ENCODE measurements around the gene NAV1.
"Not testable (repeated sequence)": the region's sequence is repeated elsewhere in the genome, so short reads cannot be mapped to it uniquely, and the experiment has no call there.

Gene NAV1

GRCh38 chr1:201538612-201539551 lies at the start of gene NAV1:
Gene NAV1 (plus strand): TSS chr1:201539127. CDS start chr1:201622885, 83,758 bp downstream.
- DNase-seq (ENCODE audit: low read depth in 2 of 2) = no peak

GRCh38 chr1:201489643-201490261 lies 49.2 kb upstream of the NAV1 start:
- no peak for DNase-seq (ENCODE audit: low read depth in 2 of 2)

GRCh38 chr1:201490708-201491131 lies 48.2 kb upstream of the NAV1 start:
- no peak for DNase-seq (ENCODE audit: low read depth in 2 of 2)

- no peak for DNase-seq (ENCODE audit: low read depth in 2 of 2)
Observed at GRCh38 chr1:201491896-201492511, 46.9 kb upstream of the NAV1 start.

- not testable (repeated sequence) for DNase-seq (ENCODE audit: low read depth in 2 of 2)
Observed at GRCh38 chr1:201493026-201493656, 45.8 kb upstream of the NAV1 start.

GRCh38 chr1:201493757-201494617 lies 44.9 kb upstream of the NAV1 start:
- DNase-seq (ENCODE audit: low read depth in 2 of 2) = no peak

- DNase-seq (ENCODE audit: low read depth in 2 of 2) = no peak
Observed at GRCh38 chr1:201495551-201496295, 43.2 kb upstream of the NAV1 start.

GRCh38 chr1:201496296-201496690 lies 42.6 kb upstream of the NAV1 start:
- DNase-seq (ENCODE audit: low read depth in 2 of 2) = no peak

- no peak for DNase-seq (ENCODE audit: low read depth in 2 of 2)
Observed at GRCh38 chr1:201497935-201498509, 40.9 kb upstream of the NAV1 start.

GRCh38 chr1:201498621-201499020 lies 40.3 kb upstream of the NAV1 start:
- no peak for DNase-seq (ENCODE audit: low read depth in 2 of 2)

- no peak for DNase-seq (ENCODE audit: low read depth in 2 of 2)
Observed at GRCh38 chr1:201499191-201499590, 39.7 kb upstream of the NAV1 start.

- DNase-seq (ENCODE audit: low read depth in 2 of 2) = no peak
Observed at GRCh38 chr1:201499795-201500669, 38.9 kb upstream of the NAV1 start.

- no peak for DNase-seq (ENCODE audit: low read depth in 2 of 2)
Observed at GRCh38 chr1:201500670-201501120, 38.2 kb upstream of the NAV1 start.

GRCh38 chr1:201501144-201501543 lies 37.8 kb upstream of the NAV1 start:
- DNase-seq (ENCODE audit: low read depth in 2 of 2) = no peak

- DNase-seq (ENCODE audit: low read depth in 2 of 2) = no peak
Observed at GRCh38 chr1:201501812-201502510, 37.0 kb upstream of the NAV1 start.

- no peak for DNase-seq (ENCODE audit: low read depth in 2 of 2)
Observed at GRCh38 chr1:201502511-201502857, 36.4 kb upstream of the NAV1 start.

- DNase-seq (ENCODE audit: low read depth in 2 of 2) = no peak
Observed at GRCh38 chr1:201503397-201504176, 35.3 kb upstream of the NAV1 start.

- no peak for DNase-seq (ENCODE audit: low read depth in 2 of 2)
Observed at GRCh38 chr1:201504179-201504631, 34.7 kb upstream of the NAV1 start.

Measured in stimulated activated CD4-positive, alpha-beta T cell treated with anti-CD3 and anti-CD28 coated beads, Interleukin-4, amount 100 ng/mL, for 48 hours (primary cell).